HG02970 (cell line): ENCODE data around the gene KAZALD1.

Experiments used
- ATAC-seq: cut with Tn5 transposase; IDR thresholded peaks from one replicate; pipeline ENCODE4 v1.9.1; 2021; ENCODE audit warnings: mild to moderate bottlenecking, moderate library complexity, moderate number of reproducible peaks; ENCODE audit not compliant: unreplicated experiment, low FRiP score

KAZALD1 gene

DNA sequence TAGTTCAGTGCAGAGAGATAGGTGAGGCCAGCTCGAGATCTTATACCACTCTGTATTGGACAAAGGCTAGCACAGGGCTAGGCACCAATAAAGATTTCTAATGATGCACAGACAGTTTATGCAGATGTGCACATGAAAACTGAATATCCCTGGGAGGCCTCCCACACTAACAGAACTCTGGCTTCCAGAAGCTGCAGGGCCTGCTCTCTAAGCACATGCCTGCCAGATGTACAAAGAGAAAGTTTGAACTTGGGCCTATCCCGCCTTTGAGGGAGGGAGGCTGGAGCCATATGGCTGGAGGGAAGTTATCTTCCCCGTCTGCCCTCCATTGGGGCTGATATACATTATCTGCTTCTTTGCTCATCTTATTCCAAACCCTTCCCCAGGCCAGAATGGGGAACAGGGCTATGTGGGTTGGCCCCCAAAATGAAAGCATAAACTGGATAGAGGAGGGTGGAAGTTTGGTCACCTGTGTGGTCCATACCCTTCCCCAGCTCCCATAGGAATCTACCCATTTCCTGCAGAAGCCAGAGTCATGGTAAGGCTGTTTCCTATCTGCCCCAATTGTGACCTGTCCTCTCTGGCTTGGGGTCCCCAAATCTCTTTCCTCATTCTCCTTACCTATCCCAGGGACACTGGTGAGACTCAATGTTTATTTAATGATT lies 3.8 kb downstream of the KAZALD1 start:
- ATAC-seq = no peak

DNA sequence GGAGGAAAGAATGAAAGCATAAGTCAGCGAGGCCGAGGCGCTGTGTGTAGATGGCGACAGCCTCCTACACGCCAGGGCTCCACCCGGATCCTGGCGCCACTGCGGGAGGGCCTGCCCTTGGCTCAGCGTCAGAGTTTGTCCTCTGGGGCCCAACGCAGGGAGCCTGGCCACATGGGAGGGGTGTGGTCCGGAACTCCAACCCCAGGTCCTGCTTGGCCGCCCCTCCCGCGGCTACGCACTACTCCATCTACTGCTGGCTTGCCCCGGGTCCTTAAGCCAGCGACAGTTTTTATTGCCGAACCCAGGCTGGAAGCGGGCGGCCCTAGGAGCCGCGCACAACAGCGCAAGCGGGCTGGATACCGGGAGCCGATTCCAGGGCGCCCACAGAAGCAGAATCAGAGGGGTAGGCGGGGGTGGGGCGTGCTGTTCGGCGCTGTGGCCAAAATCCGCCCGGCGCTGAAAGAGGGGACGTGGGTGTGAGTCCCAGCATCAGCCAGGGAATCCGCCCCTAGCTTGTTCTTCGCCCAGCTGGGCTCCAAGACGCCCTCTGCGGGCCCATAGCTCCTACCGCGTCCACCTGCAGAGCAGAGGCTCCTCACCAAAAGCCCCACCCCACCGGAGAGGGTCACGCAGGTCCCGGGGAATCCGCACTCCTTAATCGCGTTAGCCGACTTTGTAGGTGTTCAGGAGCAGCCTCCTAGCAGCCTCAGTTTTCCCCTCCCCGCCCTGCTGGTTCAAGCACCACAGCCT lies 4.5 kb downstream of the KAZALD1 start:
- no peak for ATAC-seq

DNA sequence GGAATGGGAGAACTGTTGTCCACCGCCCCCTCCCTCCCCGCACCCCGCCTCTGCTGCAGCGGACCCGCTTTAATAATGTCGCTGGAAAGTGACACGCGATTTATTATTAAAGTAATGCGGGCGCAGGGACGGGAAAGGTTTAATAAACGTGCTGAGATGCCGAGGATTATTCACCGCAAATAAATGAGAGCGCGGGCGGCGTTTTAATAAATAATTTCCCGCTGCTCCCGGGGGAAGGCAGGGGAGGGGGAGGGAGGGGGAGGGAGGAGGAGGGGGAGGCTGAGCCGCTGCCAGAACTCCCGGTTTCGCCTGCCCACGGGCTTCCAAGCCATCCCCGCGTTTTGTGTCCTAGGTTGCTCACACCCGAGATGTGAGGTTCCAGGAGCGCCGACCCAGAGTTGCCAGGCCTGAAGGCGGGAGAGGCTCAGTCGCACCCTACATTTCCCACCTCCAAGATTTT lies 5.1 kb downstream of the KAZALD1 start:
- ATAC-seq = no peak

DNA sequence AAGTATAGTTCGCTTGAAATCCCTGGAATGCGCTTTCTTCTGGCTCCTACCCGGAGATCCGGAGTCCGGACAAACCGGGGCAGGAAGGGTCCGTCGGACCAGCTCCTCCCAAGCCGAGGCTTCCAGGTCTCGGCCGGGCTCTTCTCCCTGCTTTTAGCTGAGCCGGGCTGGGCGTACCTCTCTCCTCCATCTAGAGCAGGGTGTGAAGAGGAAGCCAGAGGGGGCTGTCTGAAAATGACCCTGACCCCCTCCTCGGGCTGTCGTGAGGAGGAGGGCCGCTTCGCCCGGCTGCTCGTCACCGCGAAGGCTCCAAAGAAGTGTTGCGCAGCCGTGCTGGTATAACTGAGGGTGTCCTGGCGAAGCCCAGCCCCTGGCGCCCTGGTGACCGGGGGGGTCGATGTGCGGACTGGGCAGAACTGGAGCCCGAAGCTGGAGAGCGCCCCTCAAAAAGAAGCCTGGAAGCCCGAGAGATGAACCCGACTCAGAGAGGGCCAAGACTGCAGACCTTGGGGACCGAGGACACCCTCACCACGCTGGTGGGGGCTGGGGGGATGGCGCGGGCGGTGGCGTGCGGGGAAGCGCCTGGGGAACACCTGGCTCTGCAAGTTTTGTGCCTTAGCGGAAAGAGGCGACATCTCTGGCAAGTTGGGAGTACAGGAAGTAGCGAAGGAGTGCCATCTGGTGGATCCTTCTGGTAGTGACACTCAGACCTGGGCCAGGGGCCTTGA lies 5.7 kb downstream of the KAZALD1 start:
- peak; percentile 37 for ATAC-seq

DNA sequence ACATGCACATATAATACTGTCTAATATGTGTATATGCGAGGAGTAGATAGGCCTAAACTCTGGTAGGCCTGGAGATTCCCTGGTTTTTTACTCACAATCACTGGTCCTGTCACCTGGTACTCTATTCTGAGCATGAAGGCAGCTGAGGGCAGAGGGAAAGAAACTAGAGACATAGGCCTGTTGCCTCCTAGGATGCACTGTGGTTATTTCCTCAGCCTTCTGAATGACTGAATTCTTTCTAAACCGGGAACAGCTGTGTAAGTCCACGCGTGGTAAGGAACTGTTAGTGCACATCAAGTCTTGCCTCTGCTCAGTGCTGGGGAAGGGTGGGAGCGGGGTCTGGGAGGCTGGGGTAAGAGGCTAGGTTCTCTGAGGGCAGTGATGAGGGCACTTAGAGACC lies 7.7 kb downstream of the KAZALD1 start:
- no peak for ATAC-seq

DNA sequence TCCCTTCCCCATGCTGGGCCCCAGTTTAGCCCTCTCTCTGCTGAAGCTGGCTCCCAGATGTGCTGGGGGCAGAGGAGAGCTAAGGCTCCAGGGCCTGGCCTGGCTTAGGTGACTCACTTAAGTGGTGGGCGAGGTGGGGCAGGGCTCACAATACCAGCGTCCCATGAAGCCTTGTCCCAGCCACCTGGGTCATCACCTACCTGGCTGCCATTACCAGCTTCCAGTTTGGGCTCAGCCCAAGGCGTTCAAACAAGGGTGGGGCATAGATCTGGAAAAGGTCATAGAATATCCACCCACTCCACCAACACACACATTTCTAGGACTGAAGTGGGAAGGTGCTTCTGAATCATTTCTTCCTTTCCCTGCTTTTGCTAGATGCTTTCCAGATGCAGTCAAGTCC lies 8.3 kb downstream of the KAZALD1 start:
- ATAC-seq = no peak

DNA sequence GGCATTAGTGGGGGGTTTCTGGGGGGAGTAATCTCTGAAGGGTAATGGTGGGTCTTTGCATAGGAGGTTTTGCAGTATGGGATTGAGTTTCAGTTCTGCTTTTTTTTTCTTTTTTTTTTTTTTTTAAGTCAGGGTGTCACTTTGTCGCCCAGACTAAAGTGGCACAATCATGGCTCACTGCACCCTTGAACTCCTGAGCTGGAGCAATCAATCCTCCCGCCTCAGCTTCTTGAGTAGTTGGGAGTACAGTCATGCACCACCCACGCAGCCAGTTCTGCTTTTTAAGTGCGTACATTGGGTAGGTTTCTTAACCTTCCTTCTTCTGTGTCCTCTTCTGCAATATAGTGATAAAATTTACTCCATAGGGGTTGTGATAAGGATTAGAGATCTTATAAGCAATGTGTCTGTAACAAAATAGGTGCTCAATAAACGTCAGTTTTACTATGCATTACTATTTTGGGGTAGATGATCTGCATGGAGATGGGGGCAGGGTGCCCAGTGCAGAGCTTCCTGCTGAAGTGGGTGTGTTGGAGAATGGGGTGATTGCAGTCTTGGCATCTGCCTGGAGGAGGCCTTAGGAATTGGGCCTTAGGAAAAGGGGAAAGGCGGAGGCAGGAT lies 9.6 kb downstream of the KAZALD1 start:
- no peak for ATAC-seq

DNA sequence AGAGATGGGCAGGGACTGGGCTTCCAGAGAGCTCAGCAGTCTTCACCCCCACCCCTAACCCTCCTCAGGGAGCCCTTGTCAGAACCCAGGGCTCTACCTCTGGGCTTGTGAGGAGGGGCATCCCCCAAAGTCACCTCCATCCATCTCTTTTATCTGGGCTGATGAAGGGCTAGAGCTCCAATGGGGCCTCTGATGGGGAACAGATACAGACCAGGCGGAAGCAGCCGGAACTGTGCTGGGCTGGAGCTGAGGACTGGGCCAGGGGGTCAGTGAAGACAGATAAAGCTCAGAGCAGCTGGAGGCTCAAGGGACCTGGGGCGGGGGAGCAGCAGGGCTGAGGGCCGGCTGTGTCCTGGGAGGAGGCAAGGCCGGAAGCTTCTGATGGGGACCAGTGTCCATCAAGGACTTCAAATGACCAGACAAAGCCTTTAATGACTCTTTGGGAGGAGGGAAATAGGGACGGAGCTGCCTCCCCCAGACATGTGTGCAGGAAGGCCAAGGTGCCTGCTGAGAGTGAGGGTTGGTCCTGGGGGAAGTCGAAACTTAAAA lies 10.2 kb downstream of the KAZALD1 start:
- ATAC-seq = no peak

DNA sequence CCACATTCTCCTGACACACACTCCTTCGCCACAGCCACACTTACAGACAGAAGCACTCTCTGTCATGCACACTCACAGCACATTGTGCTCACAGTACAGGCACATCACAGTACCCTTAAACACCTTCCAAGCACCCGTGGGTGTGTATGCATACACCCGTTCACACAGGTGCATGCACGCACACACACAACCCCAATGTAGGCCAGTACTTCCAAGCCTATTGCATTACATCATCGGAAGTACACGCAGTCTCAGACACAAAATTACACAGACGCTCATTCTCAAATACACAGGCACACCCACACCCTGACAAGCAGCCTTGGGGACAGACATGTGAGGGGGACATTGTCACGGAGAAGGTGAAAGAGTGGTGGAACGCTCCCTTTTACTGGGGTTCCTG lies 11.1 kb downstream of the KAZALD1 start:
- ATAC-seq = no peak

DNA sequence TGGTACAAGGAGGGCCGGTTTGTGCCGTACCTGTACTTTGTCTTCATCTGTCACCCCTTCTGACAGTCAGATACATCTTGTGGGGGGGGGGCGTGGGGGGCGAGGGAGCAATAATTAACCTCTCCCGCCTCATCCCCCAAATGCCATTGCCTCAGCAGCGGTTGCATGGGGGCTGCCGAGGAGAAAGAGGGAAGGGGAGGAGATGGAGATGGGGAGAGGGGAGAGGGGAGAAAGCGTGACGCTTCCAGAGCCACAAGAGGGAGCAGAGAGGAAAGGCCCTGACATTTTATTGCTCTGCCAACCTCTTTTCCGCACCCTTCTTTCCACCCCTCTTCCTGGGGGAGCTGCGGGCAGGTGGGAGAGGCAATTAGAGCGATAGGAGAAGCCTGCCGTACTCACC lies 11.8 kb downstream of the KAZALD1 start:
- ATAC-seq = no peak

DNA sequence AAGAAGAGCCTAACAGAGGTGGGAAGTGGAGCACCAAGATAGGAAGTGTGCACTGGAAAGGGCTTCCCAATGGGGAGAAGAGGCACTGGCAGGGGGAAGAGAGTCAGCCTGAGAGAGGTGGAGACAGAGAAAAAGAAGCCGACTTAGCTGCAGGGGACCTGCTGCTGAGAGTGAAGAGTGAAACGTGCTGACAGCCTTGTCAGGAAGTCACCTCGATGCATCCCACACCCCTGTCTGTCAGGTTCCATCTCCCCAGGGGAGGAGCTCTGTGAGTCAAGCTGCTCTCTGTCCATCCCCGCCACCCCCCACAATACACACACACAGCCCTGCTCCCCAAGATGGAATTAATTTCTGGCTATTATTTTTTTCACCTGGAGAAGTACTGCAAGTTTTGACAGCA lies 14.0 kb downstream of the KAZALD1 start:
- no peak for ATAC-seq

DNA sequence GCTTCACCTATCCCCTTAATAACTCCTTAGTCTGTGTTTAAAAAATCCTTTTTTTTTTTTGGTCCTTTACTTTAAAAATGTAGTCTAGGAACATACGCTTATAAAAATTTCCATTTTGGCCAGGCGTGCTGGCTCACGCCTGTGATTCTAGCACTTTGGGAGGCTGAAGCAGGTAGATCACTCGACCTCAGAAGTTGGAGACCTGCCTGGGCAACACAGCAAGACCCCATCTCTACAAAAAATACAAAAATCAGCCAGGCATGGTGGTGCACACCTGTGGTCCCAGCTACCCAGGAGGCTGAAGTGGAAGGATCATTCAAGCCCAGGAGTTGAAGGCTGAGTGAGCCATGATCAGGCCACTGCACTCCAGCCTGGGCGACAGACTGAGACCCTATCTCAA lies 14.8 kb downstream of the KAZALD1 start:
- ATAC-seq = no peak

DNA sequence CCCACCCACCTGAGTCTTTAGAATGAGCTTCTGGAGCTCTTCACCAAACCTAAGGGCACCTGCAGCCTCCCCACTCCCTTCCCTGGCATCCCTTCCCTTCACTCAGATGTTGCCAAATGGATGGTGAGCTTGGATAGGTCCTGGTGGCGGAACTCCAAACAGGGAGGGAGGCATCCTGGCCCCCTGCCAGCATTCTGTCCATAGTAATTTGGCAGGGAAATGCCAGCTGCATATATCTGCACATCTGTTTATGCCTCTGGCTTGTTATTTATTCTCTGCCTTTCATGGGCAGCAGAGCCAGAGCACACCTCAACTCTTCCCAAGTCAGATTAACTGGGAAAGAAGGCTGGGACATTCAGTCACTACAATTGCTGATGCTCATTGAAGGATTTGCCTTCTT lies 18.1 kb downstream of the KAZALD1 start:
- ATAC-seq = no peak

DNA sequence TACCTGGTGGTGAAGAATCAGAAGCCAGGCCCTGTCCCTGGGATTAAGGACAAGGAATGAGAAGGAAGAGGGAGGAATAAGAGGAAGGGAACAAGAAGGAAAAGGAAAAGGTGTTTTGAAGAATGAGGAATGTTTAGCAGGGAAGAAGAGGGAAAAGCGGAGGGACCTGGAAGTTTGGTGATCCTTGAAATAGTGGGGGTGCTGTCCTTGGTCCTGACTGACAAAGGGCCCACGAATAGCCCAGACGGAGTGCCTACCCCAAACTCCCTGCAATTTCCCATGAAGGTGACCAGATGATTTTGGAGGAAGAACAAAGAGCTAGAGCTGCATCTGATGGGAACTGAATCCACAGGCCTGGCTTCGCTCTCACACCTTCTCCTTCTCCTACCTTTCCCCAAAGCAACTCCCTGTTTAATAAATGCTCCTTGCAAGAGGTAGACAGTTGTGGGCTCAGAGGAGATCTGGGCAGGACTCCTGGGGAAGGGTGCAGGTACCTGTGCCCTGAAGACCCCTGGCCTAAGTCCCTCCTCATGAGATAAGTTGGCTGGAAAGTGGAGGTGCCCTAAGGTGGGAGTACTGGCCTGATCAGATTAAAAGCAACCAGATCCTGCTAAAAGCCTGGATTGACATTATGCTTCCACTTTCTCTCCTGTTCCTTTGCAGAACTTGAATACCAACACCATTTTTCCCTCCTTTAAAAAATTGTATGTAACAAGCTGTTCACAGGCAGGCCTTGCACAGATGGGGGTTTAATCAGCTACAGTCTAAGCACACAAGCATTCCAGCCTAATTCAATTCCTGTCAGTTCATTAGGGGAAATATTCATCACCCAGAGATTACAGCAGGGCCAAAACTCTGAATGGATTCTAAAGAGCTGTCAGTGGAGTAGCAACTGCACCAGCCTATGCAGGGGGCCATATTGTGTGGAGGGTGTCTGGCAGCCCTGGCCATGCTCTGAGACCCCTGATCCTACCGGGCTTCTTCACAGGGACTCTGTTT lies 19.4 kb downstream of the KAZALD1 start:
- ATAC-seq = no peak

DNA sequence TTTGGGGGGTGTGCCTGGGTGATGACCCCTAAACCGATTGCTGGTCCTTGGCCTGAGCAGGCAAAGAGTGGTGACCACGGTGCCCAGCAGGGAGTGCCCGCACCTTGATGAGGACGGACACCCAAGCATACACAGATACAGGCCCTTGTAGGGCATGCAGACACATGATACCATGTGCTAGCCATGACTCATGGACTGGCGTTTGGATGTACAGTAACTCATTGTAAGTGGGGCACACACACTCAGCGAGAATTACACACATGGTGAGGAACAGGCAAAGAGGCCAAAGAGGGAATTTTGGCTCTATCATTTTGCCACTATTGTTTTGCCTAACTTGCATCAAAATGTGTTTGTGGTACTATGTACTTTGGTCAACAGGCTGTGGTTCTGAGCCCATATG lies 24.1 kb downstream of the KAZALD1 start:
- ATAC-seq = no peak

DNA sequence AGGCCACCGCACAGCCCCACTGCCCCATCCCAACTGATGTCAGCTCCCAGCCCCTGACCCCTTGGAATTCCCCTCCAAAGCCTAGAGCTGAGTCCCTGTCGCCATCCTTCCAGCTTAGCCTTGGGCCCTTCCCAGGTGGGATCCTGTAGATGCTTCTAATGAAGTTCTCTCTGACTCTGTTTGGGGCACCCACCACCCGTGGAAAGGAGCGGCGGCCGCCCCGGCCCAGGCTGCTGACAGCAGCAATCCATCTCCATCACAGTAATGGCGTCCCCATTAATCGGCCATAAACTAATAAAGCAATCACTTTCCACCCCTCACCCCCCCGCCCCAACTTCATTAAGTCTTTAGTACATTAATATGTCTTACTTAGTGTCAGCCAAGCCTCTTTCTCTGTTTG lies 25.6 kb downstream of the KAZALD1 start:
- no peak for ATAC-seq

DNA sequence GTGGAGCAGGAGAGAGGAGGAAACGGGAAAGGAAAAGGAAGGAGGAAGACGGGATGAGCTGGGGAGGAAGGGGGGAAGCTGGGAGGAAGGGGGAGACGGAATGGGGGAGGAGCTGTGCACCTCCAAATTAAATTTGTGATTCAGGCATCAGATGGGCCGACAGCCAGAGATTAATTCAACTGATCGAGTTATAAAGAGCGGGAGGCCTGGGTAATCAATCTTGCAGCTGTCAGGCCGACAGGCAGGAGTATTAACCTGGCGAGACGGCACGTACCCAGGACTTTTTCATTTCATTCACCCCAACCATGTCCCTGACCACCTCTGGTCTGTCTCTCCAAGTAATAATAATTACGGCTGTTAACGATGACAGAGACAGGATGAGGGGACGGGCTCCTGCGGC lies 26.2 kb downstream of the KAZALD1 start:
- ATAC-seq = no peak

DNA sequence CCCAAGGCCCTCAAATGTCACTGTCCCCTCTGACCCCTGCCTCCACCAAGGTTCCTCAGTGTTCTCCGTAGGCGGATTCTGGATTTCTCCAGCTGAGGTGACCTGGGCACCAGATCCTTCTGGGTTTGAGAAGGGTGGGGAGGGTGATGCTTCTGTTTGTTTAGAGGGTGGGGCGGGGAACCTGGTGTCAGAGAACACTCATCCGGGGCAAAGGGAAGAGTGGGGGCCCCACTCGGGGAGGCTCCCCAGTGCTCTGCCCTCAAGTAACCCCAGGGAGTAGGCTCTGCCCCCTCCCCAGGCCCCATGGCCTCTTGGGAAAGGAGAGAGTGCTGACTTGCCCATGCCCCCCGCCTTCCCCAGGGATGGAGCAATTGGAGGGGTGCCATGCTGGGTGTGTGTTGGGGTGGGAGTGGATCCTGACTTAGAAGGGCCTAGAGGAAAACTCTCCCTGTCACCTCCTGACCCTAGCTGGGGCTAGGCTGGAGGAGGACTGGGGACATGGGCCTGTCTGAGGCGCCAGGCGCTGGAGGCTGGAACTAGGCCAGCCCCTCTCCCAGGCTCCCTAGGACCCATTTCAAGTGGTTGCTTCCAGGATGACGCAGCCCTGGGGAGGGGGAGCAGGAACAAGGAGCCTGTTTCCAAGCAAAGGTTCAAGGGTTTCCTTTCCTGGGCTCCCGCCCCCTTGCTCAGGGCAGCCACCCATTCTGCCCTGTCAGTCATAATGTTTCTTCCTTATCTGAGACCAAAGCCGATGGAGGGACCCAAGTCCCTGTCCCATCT lies 27.9 kb downstream of the KAZALD1 start:
- ATAC-seq = no peak

DNA sequence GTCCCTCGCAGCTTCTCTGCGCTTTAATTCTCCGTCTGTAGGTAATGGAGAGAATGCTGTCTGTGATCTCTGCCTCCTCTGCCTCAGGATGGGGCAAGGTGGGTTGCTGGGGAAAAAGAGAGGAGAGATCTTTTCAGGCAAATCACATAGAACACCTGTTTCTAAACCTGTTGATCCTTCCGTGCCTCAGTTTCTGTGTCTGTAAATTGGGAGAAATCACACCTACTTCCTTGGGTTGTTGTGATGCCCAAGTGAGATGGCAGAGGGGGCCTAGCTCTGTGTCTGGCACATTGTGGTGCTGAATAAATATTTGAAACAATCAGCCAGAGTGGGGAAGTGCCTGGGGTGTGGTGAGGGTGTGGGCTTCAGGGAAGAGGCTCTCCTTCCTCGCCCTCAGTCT lies 28.8 kb downstream of the KAZALD1 start:
- ATAC-seq = no peak
